ENCODE results near the gene CDH15. TPM values are rescaled to one million over a fixed set of nuclear protein-coding genes. Genes with fewer than 3 reads are reported as not detected.

Gene CDH15
- total and polyA plus RNA-seq, 2 of the 13 experiments (the other 11 are each of a cell fraction or from before 2014, with no cell fraction given) = 0.74 to 2.2 TPM

DNA sequence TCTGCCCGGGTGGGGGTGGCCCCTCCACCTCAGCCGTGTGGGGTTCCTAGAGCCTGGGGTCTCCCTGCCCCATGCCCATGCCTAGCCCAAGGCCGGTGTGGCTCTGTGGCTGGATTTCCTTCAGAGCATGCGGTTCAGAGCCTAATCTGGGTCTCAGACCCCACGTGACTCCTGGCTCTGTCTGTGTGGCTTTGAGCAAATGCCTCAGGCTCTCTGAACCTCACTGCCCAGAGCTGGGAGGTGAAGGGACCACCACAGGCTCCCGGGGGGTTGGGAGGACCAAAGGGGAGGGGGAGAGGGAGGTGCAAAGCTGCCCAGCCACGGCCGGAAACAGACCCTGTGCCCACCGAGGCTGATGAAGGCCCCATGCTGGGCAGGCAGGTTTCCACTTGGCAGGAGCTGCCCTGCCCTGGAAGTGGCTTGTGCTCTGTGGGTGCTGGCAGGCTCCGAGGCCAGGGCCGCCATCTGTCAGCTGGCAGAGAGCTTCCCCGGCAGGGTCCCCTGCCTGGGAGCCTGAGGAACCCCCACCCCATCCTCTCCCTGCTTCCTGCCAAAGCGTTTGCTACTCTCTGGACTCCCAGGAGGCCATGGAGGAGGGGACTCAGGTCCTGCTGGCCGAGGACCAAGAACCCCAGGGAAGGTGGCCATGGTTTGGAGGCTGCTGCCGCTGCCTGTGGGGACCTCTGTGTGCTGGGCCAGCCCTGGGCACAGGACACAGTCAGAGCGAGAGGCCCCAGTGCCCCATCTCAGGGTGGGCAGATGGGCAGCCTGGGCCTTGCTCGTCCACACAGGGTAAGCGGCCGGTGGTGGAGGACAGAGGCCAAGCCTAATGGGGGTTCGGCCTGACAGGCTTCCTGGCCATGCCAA, 4.0 kb downstream of the CDH15 start:
- no TSS peak for BruUV-seq (replicated peaks)
- peaks cover 74 to 94% of the 10 kb centered on the region in 2 experiments for H3K27me3 ChIP-seq (ENCODE audit: control insufficient read depth in 1 of 2, insufficient read depth in 2 of 2, low read length in 2 of 2)
- FAIRE-seq (no peak), ATAC-seq (no peak), DNase-seq (ENCODE audit: low spot score) (no peak)
- intact Hi-C loops (cut with micrococcal nuclease; ENCODE audit: unreplicated experiment) = no loop called here
- no peak overlapping the region for H3K4me2 ChIP-seq (ENCODE audit: low read depth, low read length)
- H3K27ac ChIP-seq (ENCODE audit: extremely low read length, insufficient read depth, low read length) = no peak overlapping the region
- no peak overlapping the region for H2AFZ ChIP-seq (ENCODE audit: low read length)
- no peaks in the 10 kb centered on the region for H3K9me3 ChIP-seq (ENCODE audit: low read length)
- WGBS (ENCODE audit: low lambda C conversion rate) = 13% methylated on average over 8 of the region's 20 CpGs
- in situ Hi-C loops (cut with HindIII; ENCODE audit: extremely low pct_ligation_motif_present, low pct_unique_long_range_greater_than_20kb) = no loop called here
- H3K9ac ChIP-seq (ENCODE audit: insufficient read depth, low read depth, low read length) = no peak overlapping the region
- H3K4me3 ChIP-seq (replicated peaks in 1 of 3; ENCODE audit: insufficient read depth in 1 of 3, low read depth in 2 of 3, low read length in 3 of 3) = no peak overlapping the region; a peak in 1 of 6 replicates
- no peaks in the 10 kb centered on the region for H3K79me2 ChIP-seq (ENCODE audit: insufficient read depth, low read length)
- no peaks in the 10 kb centered on the region for H3K36me3 ChIP-seq (replicated peaks in 1 of 2; ENCODE audit: control insufficient read depth in 1 of 2, insufficient read depth in 2 of 2, low read length in 2 of 2)
- POLR2A ChIA-PET = interaction anchor here (1.2 kb wide), 1 partner anchor 42 kb away, joined by 3 read pairs; the partner anchor contains the start of gene ZNF778
- H4K20me1 ChIP-seq (ENCODE audit: insufficient read depth, low read length) = peaks cover 13% of the 10 kb centered on the region
- H3K4me1 ChIP-seq (ENCODE audit: insufficient read depth, low read length) = peaks cover 52% of the 10 kb centered on the region
- CTCF ChIA-PET (ENCODE audit: low intra/inter-chr PET ratio, low total read pairs) = no interaction called here
- TF ChIP-seq ZNF768 (CRISPR knock-in tag; IDR thresholded peaks at IDR 0.05) = peak; percentile 95
- TF ChIP-seq NFRKB (IDR thresholded peaks at IDR 0.05) = no peak
- TF ChIP-seq POLR2A (IDR thresholded peaks at IDR 0.05; ENCODE audit: insufficient read depth in 1 of 2, low read depth in 2 of 2, low read length in 2 of 2) = no peak
- TF ChIP-seq, protein P1, sequence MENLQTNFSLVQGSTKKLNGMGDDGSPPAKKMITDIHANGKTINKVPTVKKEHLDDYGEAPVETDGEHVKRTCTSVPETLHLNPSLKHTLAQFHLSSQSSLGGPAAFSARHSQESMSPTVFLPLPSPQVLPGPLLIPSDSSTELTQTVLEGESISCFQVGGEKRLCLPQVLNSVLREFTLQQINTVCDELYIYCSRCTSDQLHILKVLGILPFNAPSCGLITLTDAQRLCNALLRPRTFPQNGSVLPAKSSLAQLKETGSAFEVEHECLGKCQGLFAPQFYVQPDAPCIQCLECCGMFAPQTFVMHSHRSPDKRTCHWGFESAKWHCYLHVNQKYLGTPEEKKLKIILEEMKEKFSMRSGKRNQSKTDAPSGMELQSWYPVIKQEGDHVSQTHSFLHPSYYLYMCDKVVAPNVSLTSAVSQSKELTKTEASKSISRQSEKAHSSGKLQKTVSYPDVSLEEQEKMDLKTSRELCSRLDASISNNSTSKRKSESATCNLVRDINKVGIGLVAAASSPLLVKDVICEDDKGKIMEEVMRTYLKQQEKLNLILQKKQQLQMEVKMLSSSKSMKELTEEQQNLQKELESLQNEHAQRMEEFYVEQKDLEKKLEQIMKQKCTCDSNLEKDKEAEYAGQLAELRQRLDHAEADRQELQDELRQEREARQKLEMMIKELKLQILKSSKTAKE (CRISPR knock-in tag; IDR thresholded peaks at IDR 0.05; ENCODE audit: borderline replicate concordance) = no peak
- TF ChIP-seq KAT2B (IDR thresholded peaks at IDR 0.05; ENCODE audit: borderline replicate concordance, low read depth, low read length) = no peak
- TF ChIP-seq KLF12 (CRISPR knock-in tag; IDR thresholded peaks at IDR 0.05; ENCODE audit: borderline replicate concordance) = no peak
- TF ChIP-seq ZNF549 (CRISPR knock-in tag; IDR thresholded peaks at IDR 0.05) = no peak
- TF ChIP-seq NFIB (CRISPR knock-in tag; IDR thresholded peaks at IDR 0.05; ENCODE audit: borderline replicate concordance) = no peak
- no peak for TF ChIP-seq SKI (IDR thresholded peaks at IDR 0.05; ENCODE audit: partially characterized antibody)
- 0 out of 2 replicates have a peak, but pooled peaks have one; percentile 23 for TF ChIP-seq ZNF761 (CRISPR knock-in tag; conservative IDR thresholded peaks at IDR 0.05)
- TF ChIP-seq, protein P2, sequence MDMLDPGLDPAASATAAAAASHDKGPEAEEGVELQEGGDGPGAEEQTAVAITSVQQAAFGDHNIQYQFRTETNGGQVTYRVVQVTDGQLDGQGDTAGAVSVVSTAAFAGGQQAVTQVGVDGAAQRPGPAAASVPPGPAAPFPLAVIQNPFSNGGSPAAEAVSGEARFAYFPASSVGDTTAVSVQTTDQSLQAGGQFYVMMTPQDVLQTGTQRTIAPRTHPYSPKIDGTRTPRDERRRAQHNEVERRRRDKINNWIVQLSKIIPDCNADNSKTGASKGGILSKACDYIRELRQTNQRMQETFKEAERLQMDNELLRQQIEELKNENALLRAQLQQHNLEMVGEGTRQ (IDR thresholded peaks at IDR 0.05; ENCODE audit: low read depth, low read length) = peak; percentile 50; the same call in 1 of the 2 replicates
- TF ChIP-seq, protein P2 (CRISPR knock-in tag; IDR thresholded peaks at IDR 0.05; ENCODE audit: borderline replicate concordance) = no peak; the same call in 1 of the 2 replicates
- TF ChIP-seq AGO1 (IDR thresholded peaks at IDR 0.05; ENCODE audit: low read depth, low read length, poor library complexity, severe bottlenecking) = peak; percentile 29
- TF ChIP-seq ZNF589 (CRISPR knock-in tag; conservative IDR thresholded peaks at IDR 0.05) = no peak
- TF ChIP-seq GPN1 (CRISPR knock-in tag; IDR thresholded peaks at IDR 0.05; ENCODE audit: borderline replicate concordance) = no peak
- TF ChIP-seq, protein P3, sequence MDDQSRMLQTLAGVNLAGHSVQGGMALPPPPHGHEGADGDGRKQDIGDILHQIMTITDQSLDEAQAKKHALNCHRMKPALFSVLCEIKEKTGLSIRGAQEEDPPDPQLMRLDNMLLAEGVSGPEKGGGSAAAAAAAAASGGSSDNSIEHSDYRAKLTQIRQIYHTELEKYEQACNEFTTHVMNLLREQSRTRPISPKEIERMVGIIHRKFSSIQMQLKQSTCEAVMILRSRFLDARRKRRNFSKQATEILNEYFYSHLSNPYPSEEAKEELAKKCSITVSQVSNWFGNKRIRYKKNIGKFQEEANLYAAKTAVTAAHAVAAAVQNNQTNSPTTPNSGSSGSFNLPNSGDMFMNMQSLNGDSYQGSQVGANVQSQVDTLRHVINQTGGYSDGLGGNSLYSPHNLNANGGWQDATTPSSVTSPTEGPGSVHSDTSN (CRISPR knock-in tag; IDR thresholded peaks at IDR 0.05; ENCODE audit: borderline replicate concordance) = no peak
- TF ChIP-seq, protein P4, sequence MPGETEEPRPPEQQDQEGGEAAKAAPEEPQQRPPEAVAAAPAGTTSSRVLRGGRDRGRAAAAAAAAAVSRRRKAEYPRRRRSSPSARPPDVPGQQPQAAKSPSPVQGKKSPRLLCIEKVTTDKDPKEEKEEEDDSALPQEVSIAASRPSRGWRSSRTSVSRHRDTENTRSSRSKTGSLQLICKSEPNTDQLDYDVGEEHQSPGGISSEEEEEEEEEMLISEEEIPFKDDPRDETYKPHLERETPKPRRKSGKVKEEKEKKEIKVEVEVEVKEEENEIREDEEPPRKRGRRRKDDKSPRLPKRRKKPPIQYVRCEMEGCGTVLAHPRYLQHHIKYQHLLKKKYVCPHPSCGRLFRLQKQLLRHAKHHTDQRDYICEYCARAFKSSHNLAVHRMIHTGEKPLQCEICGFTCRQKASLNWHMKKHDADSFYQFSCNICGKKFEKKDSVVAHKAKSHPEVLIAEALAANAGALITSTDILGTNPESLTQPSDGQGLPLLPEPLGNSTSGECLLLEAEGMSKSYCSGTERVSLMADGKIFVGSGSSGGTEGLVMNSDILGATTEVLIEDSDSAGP (CRISPR knock-in tag; IDR thresholded peaks at IDR 0.05; ENCODE audit: borderline replicate concordance) = 0 out of 2 replicates have a peak, but pooled peaks have one; percentile 5
